Stomach (tissue), 9 donors: Measurements from ENCODE around the gene SNRPD2. TPM values are rescaled to one million over a fixed set of nuclear protein-coding genes. Genes with fewer than 3 reads are reported as not detected.

Experiments used
- DNase-seq, 2 donors: peaks; one replicate each; pipeline versions ENCODE4 v3.0.0 to v3.0.0-alpha.2; 2013 to 2019
- H3K27ac ChIP-seq, 5 donors: fragments of 200-600 bp in 4 of 5; sonication (generic) in 4 of 5; one replicate each; pipeline ENCODE4 v1.5.1; 2013 to 2019; ENCODE audit warnings: mild to moderate bottlenecking in 1 of 5, moderate library complexity in 1 of 5
- H3K27me3 ChIP-seq, 3 donors: fragments of 200-600 bp; sonication (generic); one replicate each; pipeline ENCODE4 v1.5.1; 2017 to 2019; ENCODE audit warnings: mixed run types in 1 of 3
- H3K36me3 ChIP-seq, 4 donors: fragments of 200-600 bp; sonication (generic); 1 replicate in 3 of 4; 2 replicates in 1 of 4; pipeline ENCODE4 v1.5.1; 2016 to 2019
- H3K4me1 ChIP-seq, 4 donors: fragments of 200-600 bp; sonication (generic); one replicate each; pipeline ENCODE4 v1.5.1; 2016 to 2019
- H3K4me3 ChIP-seq, 4 donors: fragments of 200-600 bp; sonication (generic) in 3 of 4; one replicate each; pipeline ENCODE4 v1.5.1; 2016 to 2019; ENCODE audit warnings: mild to moderate bottlenecking in 1 of 4
- H3K9me3 ChIP-seq, 4 donors: fragments of 200-600 bp; sonication (generic); one replicate each; pipeline ENCODE4 v1.5.1; 2016 to 2019
- CTCF ChIP-seq, 7 experiments: fragments of 450-650 bp in 4 of 7; fragments of 200-600 bp in 3 of 7; sonication (generic) in 3 of 7; IDR thresholded peaks; one replicate each; pipeline ENCODE4 v1.5.1; 2016 to 2019; ENCODE audit warnings: antibody characterized with exemption in 7 of 7, control low read depth in 2 of 7, mild to moderate bottlenecking in 1 of 7
- EP300 ChIP-seq: sonication (generic); formaldehyde crosslinking; IDR thresholded peaks from one replicate; pipeline ENCODE4 v1.6.1; 2017; ENCODE audit warnings: antibody characterized with exemption
- POLR2A ChIP-seq, 4 donors: fragments of 450-650 bp; IDR thresholded peaks; one replicate each; pipeline ENCODE4 v1.6.1; 2016; ENCODE audit warnings: antibody characterized with exemption in 4 of 4, control low read depth in 2 of 4, mild to moderate bottlenecking in 1 of 4, moderate library complexity in 1 of 4
- POLR2AphosphoS5 ChIP-seq, 3 donors: sonication (generic); formaldehyde crosslinking; IDR thresholded peaks; one replicate each; pipeline ENCODE4 v1.6.1; 2016; ENCODE audit warnings: antibody characterized with exemption in 3 of 3
- WGBS, 5 donors: extraction: QIAGEN DNeasy Blood & Tissue Kit in 3 of 5; methylation state at CpG; one replicate each; pipeline versions ENCODE4 v1.1.5 to v1.1.7; 2013 to 2018; 5-methylcytosine and 5-hydroxymethylcytosine counted together
- intact Hi-C: fragments of 100-400 bp; cut with DNase I; formaldehyde crosslinking; loops from one replicate; pipeline ENCODE4 v1.15.1; 2023; ENCODE audit warnings: low total_unique reads
- polyA plus RNA-seq, 3 donors: library from polyadenylated mRNA; stranded (reverse); fragments of 200-250 nt; gene quantifications; one replicate each; pipeline ENCODE4 v1.2.3, GENCODE V29; 2013
- total RNA-seq, 5 donors: library from RNA; depleted of rRNA; stranded (reverse); fragments of >200 nt; gene quantifications; one replicate each; pipeline versions ENCODE4 v1.1.0 to v1.2.3, GENCODE V29; 2014 to 2016
- donor health status: healthy with polysubstance abuse.
- donor health status: Bipolar disorder and iron deficiency.
- donor health status: healthy.

Gene SNRPD2
- total and polyA plus RNA-seq, 8 donors = 79.9 to 511 (median 182) TPM

GRCh38 chr19:45677351-45678230 lies 14.2 kb downstream of the SNRPD2 start:
- H3K36me3 ChIP-seq = peaks cover 0 to 6% (median 2%) of the 10 kb centered on the region in 4 donors

GRCh38 chr19:45676851-45677263 lies 14.9 kb downstream of the SNRPD2 start:
- peak overlapping the region in 4 of 5 donors; percentile 69 to 80 (median 73) for H3K27ac ChIP-seq
- peaks cover 0 to 6% (median 2%) of the 10 kb centered on the region in 4 donors for H3K36me3 ChIP-seq
- no peak for TF ChIP-seq POLR2A (IDR thresholded peaks at IDR 0.05)
- intact Hi-C loops = no loop called here
- H3K4me1 ChIP-seq = peaks cover 27 to 36% (median 29%) of the 10 kb centered on the region in 4 donors
- H3K4me3 ChIP-seq = peak overlapping the region; percentile 46 to 52 (median 47)
- 5 to 14% (median 7%) methylated on average over 12 to 28 of the region's 28 CpGs for WGBS, 5 donors
- peak; percentile 49 to 66 for DNase-seq
- H3K9me3 ChIP-seq = no peaks in the 10 kb centered on the region
- peaks cover 9 to 71% (median 24%) of the 10 kb centered on the region in 3 donors for H3K27me3 ChIP-seq

More at GRCh38 chr19:45677351-45678230, 14.2 kb downstream of the SNRPD2 start:
- 3 to 6% (median 4%) methylated on average over 31 to 49 of the region's 49 CpGs for WGBS, 5 donors
- Histone ChIP-seq H3K4me3 (peak overlapping the region; percentile 46 to 52 (median 47)), H3K27ac (peak overlapping the region; percentile 20 to 80 (median 69)), H3K4me1 (peaks cover 29 to 38% (median 32%) of the 10 kb centered on the region in 4 donors), H3K9me3 (no peaks in the 10 kb centered on the region), H3K27me3 (peaks cover 9 to 64% (median 24%) of the 10 kb centered on the region in 3 donors)
- DNase-seq = peak; percentile 97
- TF ChIP-seq POLR2AphosphoS5 (IDR thresholded peaks at IDR 0.05) (peak in 1 of 3 donors; percentile 4), CTCF (IDR thresholded peaks at IDR 0.05) (no peak)
- intact Hi-C loops = no loop called here

GRCh38 chr19:45674946-45675345 lies 16.8 kb downstream of the SNRPD2 start:
- no peak for DNase-seq
- Histone ChIP-seq H3K27me3 (peaks cover 18 to 85% (median 38%) of the 10 kb centered on the region in 3 donors), H3K36me3 (peaks cover 0 to 6% (median 2%) of the 10 kb centered on the region in 4 donors), H3K4me1 (peaks cover 24 to 36% (median 32%) of the 10 kb centered on the region in 4 donors), H3K27ac (no peak overlapping the region), H3K9me3 (no peaks in the 10 kb centered on the region), H3K4me3 (no peak overlapping the region)
- WGBS, 5 donors = 65 to 84% (median 76%) methylated on average over 7 of the region's 7 CpGs
- TF ChIP-seq POLR2A (IDR thresholded peaks at IDR 0.05) = no peak
- TF ChIP-seq EP300 = no peak
- TF ChIP-seq POLR2AphosphoS5 (IDR thresholded peaks at IDR 0.05) = no peak
- TF ChIP-seq CTCF (IDR thresholded peaks at IDR 0.05) = no peak
- intact Hi-C loops = no loop called here

GRCh38 chr19:45670670-45671453 lies 20.9 kb downstream of the SNRPD2 start:
- no peak for TF ChIP-seq POLR2A (IDR thresholded peaks at IDR 0.05)
- no peak for TF ChIP-seq CTCF (IDR thresholded peaks at IDR 0.05)
- TF ChIP-seq EP300 = no peak
- TF ChIP-seq POLR2AphosphoS5 (IDR thresholded peaks at IDR 0.05) = no peak
- intact Hi-C loops = no loop called here
- Histone ChIP-seq H3K27me3 (peaks cover 10 to 88% (median 31%) of the 10 kb centered on the region in 3 donors), H3K4me3 (peak overlapping the region; percentile 17 to 45 (median 32)), H3K36me3 (peaks cover 0 to 6% (median 2%) of the 10 kb centered on the region in 4 donors), H3K4me1 (peaks cover 29 to 38% (median 36%) of the 10 kb centered on the region in 4 donors), H3K27ac (peak overlapping the region; percentile 68 to 78 (median 69)), H3K9me3 (no peaks in the 10 kb centered on the region)
- peak; percentile 93 to 94 for DNase-seq
- WGBS, 5 donors = 10 to 14% (median 11%) methylated on average over 30 to 42 of the region's 42 CpGs
